HCT116 (cell line): ENCODE measurements around the gene ZSWIM8. TPM values are rescaled to one million over a fixed set of nuclear protein-coding genes. Genes with fewer than 3 reads are reported as not detected.
A peak's percentile ranks its signal among the peaks of the same experiment; 100 is the strongest.

Experiments
- ATAC-seq: fragments of 200-7000 bp; cut with Tn5 transposase; 2 replicates; pipeline ENCODE4 v1.9.1; 2020; ENCODE audit warnings: mild to moderate bottlenecking, moderate library complexity
- BruUV-seq: library from RNA; stranded (reverse); fragments of 400-500 nt; replicated peaks from 2 replicates; lab custom pipeline; 2021; lab: Mats Ljungman, UMichigan
- CTCF ChIA-PET: fragments of 300-600 bp; sonication (Branson Sonifier 250); formaldehyde crosslinking; loops from one replicate; lab custom pipeline; 2021; ENCODE audit warnings: antibody characterized with exemption; lab: Charles Lee
- POLR2A ChIA-PET: fragments of 300-600, 350-600 bp; sonication (Branson Sonifier 250); formaldehyde crosslinking; loops from one replicate; lab custom pipeline; 2021; ENCODE audit warnings: antibody characterized with exemption; lab: Charles Lee
- RAD21 ChIA-PET, 2 experiments: fragments of 300-600 bp; sonication (Branson Sonifier 250); formaldehyde crosslinking; loops; one replicate each; lab custom pipeline; 2023; ENCODE audit warnings: low total read pairs in 2 of 2; ENCODE audit not compliant: uncharacterized antibody in 2 of 2, unreplicated experiment in 2 of 2, low non-redundant PET in 1 of 2; lab: Charles Lee
- DNase-seq: peaks from one replicate; pipeline ENCODE4 v3.0.0-alpha.2; 2010; ENCODE audit warnings: low read depth, low spot score
- H2AFZ ChIP-seq: fragments of 200-600 bp; shearing (Covaris generic), sonication (generic); 2 replicates; pipeline ENCODE4 v1.6.1; 2017; ENCODE audit warnings: low read depth, mixed run types, mixed read lengths, antibody characterized with exemption, low read length; ENCODE audit not compliant: poor library complexity, severe bottlenecking
- H3K27ac ChIP-seq: 2 replicates; pipeline ENCODE4 v1.5.1; 2012; ENCODE audit warnings: low read depth, low read length
- H3K27me3 ChIP-seq: fragments of 200-600 bp; sonication (generic); 2 replicates; pipeline ENCODE4 v1.6.1; 2016; ENCODE audit warnings: mixed run types, low read length, mixed read lengths; ENCODE audit not compliant: insufficient read depth
- H3K36me3 ChIP-seq, 2 experiments: fragments of 200-500 bp in 1 of 2; fragments of 200-600 bp in 1 of 2; sonication (Bioruptor generic) in 1 of 2; sonication (generic) in 1 of 2; 2 replicates each; pipeline versions ENCODE4 v1.5.1 to v1.6.1; 2014 to 2016; ENCODE audit warnings: low read length in 2 of 2, inconsistent platforms in 1 of 2, mixed read lengths in 1 of 2, mixed run types in 1 of 2; ENCODE audit not compliant: insufficient read depth in 2 of 2, control insufficient read depth in 1 of 2
- H3K4me1 ChIP-seq, 2 experiments: fragments of 200-600 bp in 1 of 2; sonication (generic) in 1 of 2; 2 replicates each; pipeline versions ENCODE4 v1.5.1 to v1.6.1; 2012 to 2017; ENCODE audit warnings: low read length in 2 of 2, inconsistent platforms in 1 of 2, mild to moderate bottlenecking in 1 of 2, mixed read lengths in 1 of 2, mixed run types in 1 of 2, moderate library complexity in 1 of 2; ENCODE audit not compliant: insufficient read depth in 2 of 2, control insufficient read depth in 1 of 2
- H3K4me2 ChIP-seq: fragments of 200-600 bp; sonication (generic); 2 replicates; pipeline ENCODE4 v1.6.1; 2017; ENCODE audit warnings: mixed run types, low read length, mixed read lengths
- H3K4me3 ChIP-seq, 2 experiments: fragments of 200-600 bp in 1 of 2; sonication (generic) in 1 of 2; replicated peaks in 1 of 2; 2 replicates each; pipeline ENCODE4 v1.5.1; 2011 to 2016; ENCODE audit warnings: low read length in 2 of 2, control low read depth in 1 of 2, low read depth in 1 of 2, mild to moderate bottlenecking in 1 of 2, mixed read lengths in 1 of 2, mixed run types in 1 of 2
- H3K79me2 ChIP-seq: fragments of 200-600 bp; sonication (generic); 2 replicates; pipeline ENCODE4 v1.6.1; 2017; ENCODE audit warnings: mild to moderate bottlenecking, mixed run types, low read length, moderate library complexity, mixed read lengths; ENCODE audit not compliant: insufficient read depth
- H3K9ac ChIP-seq: fragments of 200-600 bp; sonication (generic); 2 replicates; pipeline ENCODE4 v1.6.1; 2016; ENCODE audit warnings: low read length, mixed read lengths
- H3K9me2 ChIP-seq: fragments of 200-600 bp; sonication (generic), shearing (Covaris generic); 2 replicates; pipeline ENCODE4 v1.6.1; 2017; ENCODE audit warnings: mixed run types, mild to moderate bottlenecking, moderate library complexity; ENCODE audit not compliant: insufficient read depth
- H3K9me3 ChIP-seq, 2 experiments: fragments of 200-500 bp in 1 of 2; fragments of 200-600 bp in 1 of 2; sonication (Bioruptor generic) in 1 of 2; sonication (generic) in 1 of 2; 2 replicates each; pipeline ENCODE4 v1.6.1; 2014 to 2017; ENCODE audit warnings: low read length in 2 of 2, mixed read lengths in 2 of 2, inconsistent platforms in 1 of 2, low read depth in 1 of 2, mild to moderate bottlenecking in 1 of 2, mixed run types in 1 of 2, moderate library complexity in 1 of 2; ENCODE audit not compliant: control insufficient read depth in 1 of 2, insufficient read depth in 1 of 2
- H4K20me1 ChIP-seq: fragments of 200-600 bp; sonication (generic), shearing (Covaris generic); 2 replicates; pipeline ENCODE4 v1.6.1; 2017; ENCODE audit warnings: mixed run types, mild to moderate bottlenecking, moderate library complexity; ENCODE audit not compliant: insufficient read depth
- EGR1 ChIP-seq: IDR thresholded peaks from 2 replicates; pipeline ENCODE4 v1.6.1; 2012; ENCODE audit warnings: low read depth
- POLR2AphosphoS5 ChIP-seq: IDR thresholded peaks from 2 replicates; pipeline ENCODE4 v1.6.1; 2011; ENCODE audit warnings: mild to moderate bottlenecking, low read depth, low read length, moderate library complexity
- intact Hi-C: fragments of 100-400 bp; cut with micrococcal nuclease; formaldehyde crosslinking; loops from 2 replicates; pipeline ENCODE4 v1.10.0; 2022
- total RNA-seq: library from RNA; stranded (reverse); gene quantifications from one replicate; pipeline ENCODE4 v1.2.1, GENCODE V29; 2021; ENCODE audit not compliant: unreplicated experiment
- TF ChIP-seq, protein P1 (sequence below), 3 experiments: fragments of 200-600 bp in 1 of 3; sonication (generic) in 1 of 3; IDR thresholded peaks in 2 of 3; conservative IDR thresholded peaks in 1 of 3; 2 replicates each; pipeline ENCODE4 v1.5.1; 2012 to 2017; ENCODE audit warnings: low read depth in 2 of 3, low read length in 2 of 3, antibody characterized with exemption in 1 of 3, borderline replicate concordance in 1 of 3, control low read depth in 1 of 3, mild to moderate bottlenecking in 1 of 3, mixed read lengths in 1 of 3, mixed run types in 1 of 3, moderate library complexity in 1 of 3; ENCODE audit not compliant: insufficient read depth in 1 of 3

The ZSWIM8 gene
- total RNA-seq, 1 experiment from 2014 or later, result 49.9 TPM

DNA sequence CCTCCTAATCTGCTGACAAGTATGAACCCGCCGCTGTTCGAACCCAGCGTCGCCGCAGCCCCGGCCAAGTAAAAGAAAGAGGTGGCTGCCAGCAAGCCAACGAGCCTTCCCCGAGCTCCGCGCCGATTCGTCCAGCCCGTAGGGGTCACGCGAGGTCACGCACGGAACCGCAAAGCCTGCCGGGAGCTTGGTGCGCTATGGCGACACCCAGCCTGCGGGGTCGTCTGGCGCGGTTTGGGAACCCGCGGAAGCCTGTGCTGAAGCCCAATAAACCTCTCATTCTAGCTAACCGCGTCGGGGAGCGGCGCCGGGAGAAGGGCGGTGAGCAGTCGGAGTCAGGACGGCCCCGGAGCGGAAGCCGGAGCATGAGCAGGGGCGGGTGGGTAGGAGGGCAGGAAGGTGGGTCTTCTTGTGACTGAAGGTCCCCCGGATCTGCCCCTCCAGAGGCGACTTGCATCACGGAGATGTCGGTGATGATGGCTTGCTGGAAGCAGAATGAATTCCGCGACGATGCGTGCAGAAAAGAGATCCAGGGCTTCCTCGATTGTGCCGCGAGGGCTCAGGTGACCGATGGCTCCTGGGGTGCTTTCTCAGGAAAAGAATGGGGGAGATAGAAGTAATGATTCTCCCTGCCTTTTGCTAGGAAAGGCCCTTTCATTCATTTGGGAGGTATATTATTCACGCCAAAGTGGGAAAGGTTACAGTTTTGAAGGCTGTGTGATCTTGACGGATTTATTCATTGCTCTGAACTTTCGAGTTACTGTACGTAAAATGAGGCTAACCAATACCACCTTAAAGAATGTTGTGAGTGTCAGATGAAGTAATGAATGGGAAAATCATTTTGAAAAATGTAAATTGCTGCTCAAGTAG is 3.3 kb upstream of the ZSWIM8 start, which contains the start of gene CHCHD1 (continued):
- TF ChIP-seq, protein P1, sequence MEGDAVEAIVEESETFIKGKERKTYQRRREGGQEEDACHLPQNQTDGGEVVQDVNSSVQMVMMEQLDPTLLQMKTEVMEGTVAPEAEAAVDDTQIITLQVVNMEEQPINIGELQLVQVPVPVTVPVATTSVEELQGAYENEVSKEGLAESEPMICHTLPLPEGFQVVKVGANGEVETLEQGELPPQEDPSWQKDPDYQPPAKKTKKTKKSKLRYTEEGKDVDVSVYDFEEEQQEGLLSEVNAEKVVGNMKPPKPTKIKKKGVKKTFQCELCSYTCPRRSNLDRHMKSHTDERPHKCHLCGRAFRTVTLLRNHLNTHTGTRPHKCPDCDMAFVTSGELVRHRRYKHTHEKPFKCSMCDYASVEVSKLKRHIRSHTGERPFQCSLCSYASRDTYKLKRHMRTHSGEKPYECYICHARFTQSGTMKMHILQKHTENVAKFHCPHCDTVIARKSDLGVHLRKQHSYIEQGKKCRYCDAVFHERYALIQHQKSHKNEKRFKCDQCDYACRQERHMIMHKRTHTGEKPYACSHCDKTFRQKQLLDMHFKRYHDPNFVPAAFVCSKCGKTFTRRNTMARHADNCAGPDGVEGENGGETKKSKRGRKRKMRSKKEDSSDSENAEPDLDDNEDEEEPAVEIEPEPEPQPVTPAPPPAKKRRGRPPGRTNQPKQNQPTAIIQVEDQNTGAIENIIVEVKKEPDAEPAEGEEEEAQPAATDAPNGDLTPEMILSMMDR (IDR thresholded peaks at IDR 0.05 in 2 of 3, conservative IDR thresholded peaks at IDR 0.05 in 1 of 3; ENCODE audit: borderline replicate concordance in 1 of 3, insufficient read depth in 1 of 3, low read depth in 2 of 3, low read length in 2 of 3), result no peak

DNA sequence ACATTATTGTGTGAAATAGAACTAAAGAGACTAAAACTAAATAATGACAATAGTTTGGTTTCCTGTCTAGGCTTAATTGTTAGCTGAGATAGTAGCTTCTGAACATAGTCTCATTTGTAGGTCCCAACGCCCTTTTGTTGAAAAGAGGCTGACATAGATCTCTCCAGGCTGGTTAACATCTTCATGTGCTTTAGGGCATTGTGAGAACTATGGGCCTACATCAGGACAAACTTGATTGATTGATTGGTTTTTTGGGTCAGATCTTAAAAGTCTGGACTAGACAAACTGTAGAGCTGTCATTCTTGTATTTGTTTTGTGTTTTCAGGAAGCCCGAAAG is 2.7 kb upstream of the ZSWIM8 start:
- Histone ChIP-seq H4K20me1 (no peaks in the 10 kb centered on the region), H3K79me2 (peaks cover 68% of the 10 kb centered on the region), H3K36me3 (peaks cover 8% of the 10 kb centered on the region in 2 experiments; a peak in 2 of 4 replicates), H3K4me1 (peaks cover 14 to 37% of the 10 kb centered on the region in 2 experiments), H3K27ac (peak overlapping the region; percentile 71; the same call in 1 of the 2 replicates), H3K4me2 (peak overlapping the region; percentile 76), H3K4me3 (peak overlapping the region; percentile 68 to 80), H3K9me2 (no peaks in the 10 kb centered on the region), H2AFZ (no peak overlapping the region), H3K9me3 (no peaks in the 10 kb centered on the region), H3K9ac (peak overlapping the region; percentile 86), H3K27me3 (no peaks in the 10 kb centered on the region)
- intact Hi-C loops, result no loop called here
- BruUV-seq, result TSS peak; percentile 71
- ChIA-PET CTCF (no interaction called here), RAD21 (no interaction called here), POLR2A (no interaction called here)
- DNase-seq, result no peak
- ATAC-seq, result no peak
- no peak for TF ChIP-seq EGR1
- no peak for TF ChIP-seq POLR2AphosphoS5
